Nephron progenitor cell (in vitro differentiated cells): ENCODE measurements around the gene HP.

Experiments
- DNase-seq: peaks from one replicate; pipeline ENCODE4 v3.0.0; 2021
- H3K27ac Mint-ChIP-seq: 2 replicates; pipeline ENCODE4 v1.8.0; 2021; ENCODE audit warnings: mild to moderate bottlenecking, moderate library complexity, mixed read lengths
- H3K27me3 Mint-ChIP-seq: 2 replicates; pipeline ENCODE4 v1.8.0; 2021; ENCODE audit warnings: mild to moderate bottlenecking, low read depth, mixed read lengths; ENCODE audit not compliant: poor library complexity
- H3K36me3 Mint-ChIP-seq: 2 replicates; pipeline ENCODE4 v1.8.0; 2021; ENCODE audit warnings: low read depth, mixed read lengths
- H3K4me1 Mint-ChIP-seq: 2 replicates; pipeline ENCODE4 v1.8.0; 2021; ENCODE audit warnings: mixed read lengths
- H3K4me3 Mint-ChIP-seq: 2 replicates; pipeline ENCODE4 v1.8.0; 2021; ENCODE audit warnings: mild to moderate bottlenecking, moderate library complexity, mixed read lengths
- H3K9me3 Mint-ChIP-seq: 2 replicates; pipeline ENCODE4 v1.8.0; 2021; ENCODE audit warnings: mild to moderate bottlenecking, moderate library complexity, mixed read lengths
- CTCF ChIP-seq: fragments of 200-600 bp; sonication (generic); IDR thresholded peaks from 2 replicates; pipeline ENCODE4 v1.5.0; 2021; ENCODE audit warnings: antibody characterized with exemption

Gene HP

GRCh38 chr16:72023962-72024361 lies 30.3 kb upstream of the HP start:
- peak overlapping the region; percentile 77 for H3K27ac Mint-ChIP-seq
- H3K4me3 Mint-ChIP-seq: no peak overlapping the region
- H3K9me3 Mint-ChIP-seq: no peaks in the 10 kb centered on the region
- H3K4me1 Mint-ChIP-seq: peaks cover 10% of the 10 kb centered on the region
- TF ChIP-seq CTCF: no peak
- no peak for DNase-seq
- H3K36me3 Mint-ChIP-seq: peaks cover 53% of the 10 kb centered on the region
- no peaks in the 10 kb centered on the region for H3K27me3 Mint-ChIP-seq

- peaks cover 5% of the 10 kb centered on the region for H3K4me1 Mint-ChIP-seq
- H3K9me3 Mint-ChIP-seq: no peaks in the 10 kb centered on the region
- DNase-seq: no peak
- H3K27me3 Mint-ChIP-seq: no peaks in the 10 kb centered on the region
- H3K27ac Mint-ChIP-seq: no peak overlapping the region
- no peak for TF ChIP-seq CTCF
- H3K36me3 Mint-ChIP-seq: peaks cover 47% of the 10 kb centered on the region
- H3K4me3 Mint-ChIP-seq: no peak overlapping the region
Observed at GRCh38 chr16:72024862-72025382, 29.4 kb upstream of the HP start.

GRCh38 chr16:72025404-72026114 lies 28.7 kb upstream of the HP start:
- no peak for DNase-seq
- H3K9me3 Mint-ChIP-seq: no peaks in the 10 kb centered on the region
- no peaks in the 10 kb centered on the region for H3K27me3 Mint-ChIP-seq
- H3K4me3 Mint-ChIP-seq: no peak overlapping the region
- peak overlapping the region; percentile 68 for H3K27ac Mint-ChIP-seq
- peaks cover 47% of the 10 kb centered on the region for H3K36me3 Mint-ChIP-seq
- peaks cover 5% of the 10 kb centered on the region for H3K4me1 Mint-ChIP-seq
- TF ChIP-seq CTCF: no peak

GRCh38 chr16:72027669-72028378 lies 26.5 kb upstream of the HP start:
- no peaks in the 10 kb centered on the region for H3K9me3 Mint-ChIP-seq
- DNase-seq: no peak
- H3K36me3 Mint-ChIP-seq: peaks cover 35% of the 10 kb centered on the region
- H3K27me3 Mint-ChIP-seq: no peaks in the 10 kb centered on the region
- H3K4me3 Mint-ChIP-seq: no peak overlapping the region
- no peak for TF ChIP-seq CTCF
- H3K27ac Mint-ChIP-seq: no peak overlapping the region
- no peaks in the 10 kb centered on the region for H3K4me1 Mint-ChIP-seq

- Mint-ChIP-seq H3K27ac (peak overlapping the region; percentile 42), H3K4me3 (no peak overlapping the region), H3K9me3 (no peaks in the 10 kb centered on the region), H3K27me3 (no peaks in the 10 kb centered on the region), H3K36me3 (peaks cover 23% of the 10 kb centered on the region), H3K4me1 (no peaks in the 10 kb centered on the region)
- no peak for DNase-seq
- TF ChIP-seq CTCF: no peak
Observed at GRCh38 chr16:72029567-72030271, 24.6 kb upstream of the HP start.
